GM23248 (cell line): ENCODE measurements around the gene NFATC3.
"Not testable (repeated sequence)": the region's sequence is repeated elsewhere in the genome, so short reads cannot be mapped to it uniquely, and the experiment has no call there.

Source experiments
- EZH2 ChIP-seq: fragments of 200-600 bp; sonication (generic); IDR thresholded peaks from 2 replicates; pipeline ENCODE4 v1.6.1; 2018; ENCODE audit warnings: antibody characterized with exemption, mild to moderate bottlenecking; ENCODE audit not compliant: insufficient read depth, poor library complexity, severe bottlenecking
- EZH2phosphoT487 ChIP-seq: fragments of 200-600 bp; sonication (generic); IDR thresholded peaks from 2 replicates; pipeline ENCODE4 v1.6.1; 2018; ENCODE audit warnings: antibody characterized with exemption, moderate library complexity, mild to moderate bottlenecking, low read depth; ENCODE audit not compliant: insufficient read depth

DNA sequence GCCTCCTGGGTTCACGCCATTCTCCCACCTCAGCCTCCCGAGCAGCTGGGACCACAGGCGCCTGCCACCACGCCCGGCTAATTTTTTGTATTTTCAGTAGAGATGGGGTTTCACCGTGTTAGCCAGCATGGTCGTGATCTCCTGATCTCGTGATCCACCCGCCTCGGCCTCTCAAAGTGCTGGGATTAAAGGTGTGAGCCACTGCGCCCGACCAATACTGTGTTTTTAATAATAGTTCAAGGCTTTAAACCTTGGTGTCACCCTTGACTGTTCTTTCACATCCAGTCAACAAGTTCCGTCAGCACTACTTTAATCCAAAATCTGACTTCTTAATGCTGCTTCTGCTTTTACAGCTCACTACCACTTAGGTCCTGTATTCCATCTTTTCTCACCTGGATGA, 33.8 kb downstream of the NFATC3 start:
- not testable (repeated sequence) for TF ChIP-seq EZH2phosphoT487, EZH2
